HUDEP-2 (cell line): ENCODE results near the gene GMPR2.

Experiments used
- DNase-seq, 76 experiments: peaks; one replicate each; lab custom pipeline; 2025; ENCODE audit not compliant: unreplicated experiment in 76 of 76; lab: John Stamatoyannopoulos, UW

Gene GMPR2

GRCh38 chr14:24232645-24233537 lies at the start of gene GMPR2:
Gene GMPR2, plus strand, starts transcription at chr14:24232929. Its CDS starts 325 bp downstream, at chr14:24233254.
- DNase-seq, result peak in 21 of 76 experiments; percentile 40 to 77 (median 56)

- DNase-seq, result no peak
Observed at GRCh38 chr14:24183014-24183481, 49.7 kb upstream of the GMPR2 start.

GRCh38 chr14:24184104-24184970 lies 48.4 kb upstream of the GMPR2 start:
- no peak for DNase-seq

GRCh38 chr14:24185026-24185425 lies 47.7 kb upstream of the GMPR2 start:
- no peak for DNase-seq

GRCh38 chr14:24185741-24186140 lies 47.0 kb upstream of the GMPR2 start:
- DNase-seq, result no peak

GRCh38 chr14:24186831-24187538 lies 45.7 kb upstream of the GMPR2 start:
- no peak for DNase-seq

GRCh38 chr14:24187539-24187915 lies 45.2 kb upstream of the GMPR2 start:
- no peak for DNase-seq

GRCh38 chr14:24188251-24189058 lies 44.3 kb upstream of the GMPR2 start, which contains the start of gene IPO4:
Gene IPO4, minus strand, starts transcription at chr14:24188816. Its CDS starts 29 bp downstream, at chr14:24188787.
- DNase-seq, result peak in 75 of 76 experiments; percentile 25 to 97 (median 92)

GRCh38 chr14:24189059-24189375 lies 43.7 kb upstream of the GMPR2 start:
- no peak for DNase-seq

GRCh38 chr14:24189460-24189859 lies 43.3 kb upstream of the GMPR2 start:
- DNase-seq, result no peak

- no peak for DNase-seq
Observed at GRCh38 chr14:24190416-24190815, 42.3 kb upstream of the GMPR2 start.

- DNase-seq, result no peak
Observed at GRCh38 chr14:24192933-24193332, 39.8 kb upstream of the GMPR2 start.

- DNase-seq, result no peak
Observed at GRCh38 chr14:24194186-24194872, 38.4 kb upstream of the GMPR2 start.

GRCh38 chr14:24194873-24195185 lies 37.9 kb upstream of the GMPR2 start:
- no peak for DNase-seq

GRCh38 chr14:24195186-24196070 lies 37.3 kb upstream of the GMPR2 start, which contains the start of gene TM9SF1:
Gene TM9SF1, minus strand, starts transcription at chr14:24195441. Its CDS starts 422 bp downstream, at chr14:24195019.
- peak in 75 of 76 experiments; percentile 22 to 95 (median 73) for DNase-seq

- DNase-seq, result peak in 6 of 76 experiments; percentile 6 to 32 (median 12)
Observed at GRCh38 chr14:24196071-24197055, 36.4 kb upstream of the GMPR2 start.

- no peak for DNase-seq
Observed at GRCh38 chr14:24197056-24197450, 35.7 kb upstream of the GMPR2 start.
